Endothelial cell of hepatic sinusoid (primary cell): ENCODE data around the gene SFXN5.

Experiments used
- in situ Hi-C: cut with HindIII; loops from 2 replicates; pipeline ENCODE4 v1.10.0; 2017; ENCODE audit warnings: low sequenced_read_pairs

The SFXN5 gene

DNA sequence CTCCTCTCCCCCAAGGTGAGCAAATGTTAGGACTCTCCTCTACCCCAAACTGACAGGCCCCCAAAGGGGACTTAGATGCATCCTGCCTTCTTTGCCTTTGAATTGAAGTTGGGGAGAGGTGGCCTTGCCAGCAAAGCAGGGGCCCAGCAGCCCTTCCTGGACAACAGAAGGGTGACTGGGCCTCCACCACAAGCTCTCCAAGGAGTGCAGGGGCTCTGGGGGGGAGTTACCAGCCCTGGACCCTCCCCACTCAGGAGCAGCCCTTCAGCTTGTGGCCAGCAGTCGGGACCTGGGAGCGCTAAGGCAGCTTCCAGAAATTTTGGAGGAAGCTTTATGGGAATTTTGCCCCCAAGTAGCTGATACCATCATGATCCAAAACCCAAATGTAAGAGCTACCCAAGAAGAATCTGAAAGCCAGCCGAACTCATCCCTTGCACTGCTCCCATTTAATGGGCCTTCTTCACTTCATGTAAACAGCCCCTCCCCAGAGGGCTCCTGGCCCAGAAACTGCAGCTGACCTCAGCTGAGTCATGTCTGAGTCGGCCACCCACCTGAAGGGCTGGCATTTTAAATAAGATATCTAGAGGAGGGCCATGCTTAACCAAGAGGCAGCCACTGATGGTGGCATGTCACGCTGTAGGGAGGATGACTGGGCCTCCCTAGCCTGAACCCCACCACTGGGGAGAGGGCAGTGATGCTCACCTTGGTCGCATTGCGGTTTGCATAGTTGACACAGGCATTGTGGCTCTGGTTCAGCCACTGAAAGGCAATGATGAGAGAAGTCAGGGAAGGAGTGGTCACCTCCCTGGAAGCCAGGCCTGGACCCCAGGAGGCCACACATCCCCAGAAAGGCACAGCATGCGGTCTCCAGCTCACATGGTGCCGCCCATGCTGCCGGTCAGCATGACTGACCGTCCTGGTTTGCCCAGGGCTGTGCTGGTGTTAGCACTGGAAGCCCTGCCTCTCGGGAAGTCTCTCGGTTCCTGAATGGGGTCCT lies 71.5 kb downstream of the SFXN5 start:
- in situ Hi-C loops: loop anchor here (10.0 kb wide), 1 partner anchor 235 kb away; the partner anchor contains the start of genes CCT7 and PRADC1

GRCh38 chr2:72998724-72999123 lies 72.8 kb downstream of the SFXN5 start:
- in situ Hi-C loops: no loop called here

GRCh38 chr2:72998234-72998651 lies 73.3 kb downstream of the SFXN5 start:
- in situ Hi-C loops: no loop called here

DNA sequence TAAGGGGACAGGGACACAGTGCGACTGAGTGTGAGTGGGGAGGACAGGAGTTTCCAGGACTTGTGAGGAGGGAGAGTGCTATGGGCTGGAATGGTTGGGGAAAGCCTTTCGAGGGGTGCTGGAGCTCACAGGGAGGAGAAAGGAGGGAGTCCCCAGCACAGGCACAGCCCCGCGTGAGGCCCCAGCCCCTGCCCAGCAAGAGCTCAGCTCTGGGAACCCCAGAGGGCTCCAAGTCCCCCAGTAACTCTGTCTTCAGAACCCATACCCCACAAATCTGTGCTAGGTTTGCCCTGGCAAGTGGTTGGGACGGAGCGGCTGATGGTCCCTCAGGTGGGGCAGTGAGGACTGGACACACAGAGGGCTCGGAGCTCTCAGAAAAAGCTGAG lies 75.4 kb downstream of the SFXN5 start:
- in situ Hi-C loops: no loop called here

GRCh38 chr2:72995430-72996116 lies 75.9 kb downstream of the SFXN5 start:
- in situ Hi-C loops: no loop called here

DNA sequence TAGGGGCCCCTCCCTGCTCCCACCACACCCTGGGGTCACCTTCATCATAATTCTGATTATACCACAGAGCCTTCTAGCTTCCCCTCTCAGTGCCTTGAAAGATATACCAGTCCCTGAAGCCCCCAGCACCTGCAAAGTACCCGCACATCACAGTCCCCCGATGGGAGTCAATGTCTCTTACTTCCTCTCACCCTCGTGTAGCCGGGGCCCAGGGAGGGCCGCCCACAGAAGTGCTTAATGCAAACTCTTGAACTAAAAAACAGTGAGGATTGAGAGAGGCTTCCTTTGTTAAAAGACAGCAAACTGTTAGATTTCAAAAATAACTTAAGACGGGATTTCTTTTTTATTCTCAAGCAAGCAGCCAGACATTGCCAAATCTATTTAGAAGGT lies 76.5 kb downstream of the SFXN5 start:
- in situ Hi-C loops: no loop called here

- in situ Hi-C loops: no loop called here
These were observed 77.1 kb downstream of the SFXN5 start for GRCh38 chr2:72994282-72994990.

DNA sequence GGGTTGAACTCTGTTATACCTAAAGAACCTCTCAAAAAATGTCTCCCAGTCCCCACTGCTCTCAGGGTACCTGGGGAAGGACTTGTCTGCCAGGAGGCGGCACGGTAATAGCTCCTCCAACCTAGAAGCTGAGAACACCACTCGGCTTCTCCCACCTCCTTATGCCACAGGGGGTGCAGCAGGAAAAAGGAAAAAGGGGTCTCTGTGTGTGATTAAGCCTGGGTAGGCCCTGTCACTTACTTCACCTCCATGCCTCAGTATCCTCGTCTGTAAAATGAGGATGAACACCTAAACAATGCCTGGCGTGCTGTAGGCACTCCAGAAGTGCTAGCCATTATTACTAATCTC lies 77.6 kb downstream of the SFXN5 start:
- in situ Hi-C loops: no loop called here

- in situ Hi-C loops: no loop called here
These were observed 78.2 kb downstream of the SFXN5 start for GRCh38 chr2:72993147-72993932.

DNA sequence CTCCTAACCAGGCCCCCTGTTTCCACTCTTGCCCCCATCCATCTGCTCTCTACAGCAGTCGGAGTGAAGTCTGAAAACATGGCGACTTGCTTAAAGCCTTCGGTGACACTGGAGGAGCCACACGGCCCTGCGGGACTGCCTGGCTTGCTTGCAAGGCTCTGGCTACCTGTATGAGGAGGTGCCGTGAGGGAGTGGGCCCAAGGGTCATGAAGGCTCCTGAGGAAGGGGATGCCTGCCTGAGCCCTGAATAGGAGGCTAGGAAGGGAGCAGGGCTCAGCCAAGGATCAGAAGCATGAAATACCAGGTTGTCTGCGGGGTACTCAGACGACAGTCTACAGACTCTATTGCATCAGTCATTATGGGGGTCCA lies 78.8 kb downstream of the SFXN5 start:
- in situ Hi-C loops: no loop called here

DNA sequence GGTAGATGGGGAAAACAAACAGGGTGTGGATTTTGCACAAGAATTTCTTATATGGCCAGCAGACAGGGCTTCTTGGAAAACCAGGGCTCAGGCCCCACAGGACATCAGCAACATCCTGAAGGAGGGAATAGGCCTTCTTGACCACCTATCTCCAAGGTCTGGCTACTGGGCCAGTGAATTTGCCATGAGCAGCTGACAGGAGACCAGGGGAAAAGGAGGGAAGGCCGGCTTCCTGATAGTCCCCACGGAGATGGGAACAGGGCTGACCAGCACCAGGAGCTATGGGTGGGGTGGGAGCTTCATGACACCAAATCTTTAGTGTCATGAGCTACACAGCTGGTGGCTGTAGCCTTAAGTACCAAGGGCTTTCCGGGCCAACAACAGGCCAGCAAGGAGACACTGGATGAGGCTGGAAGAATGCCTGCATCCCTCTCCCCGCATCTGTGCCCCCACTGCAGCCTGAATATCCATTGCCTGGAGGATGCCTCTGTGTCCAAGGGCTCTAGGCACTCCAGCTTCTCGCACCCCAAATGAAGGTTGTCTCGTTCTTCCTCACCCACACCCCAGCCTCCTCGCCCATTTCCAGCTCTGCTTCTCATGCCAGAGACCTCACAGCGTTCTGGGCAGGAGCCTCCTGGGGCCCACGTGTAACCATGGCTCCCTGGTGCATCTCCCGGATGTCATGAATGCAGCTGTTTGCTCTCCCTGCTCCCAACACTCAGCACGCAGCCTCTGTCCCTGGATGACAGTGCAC lies 79.4 kb downstream of the SFXN5 start:
- in situ Hi-C loops: no loop called here

- in situ Hi-C loops: no loop called here
These were observed 80.1 kb downstream of the SFXN5 start for GRCh38 chr2:72991439-72991725.

DNA sequence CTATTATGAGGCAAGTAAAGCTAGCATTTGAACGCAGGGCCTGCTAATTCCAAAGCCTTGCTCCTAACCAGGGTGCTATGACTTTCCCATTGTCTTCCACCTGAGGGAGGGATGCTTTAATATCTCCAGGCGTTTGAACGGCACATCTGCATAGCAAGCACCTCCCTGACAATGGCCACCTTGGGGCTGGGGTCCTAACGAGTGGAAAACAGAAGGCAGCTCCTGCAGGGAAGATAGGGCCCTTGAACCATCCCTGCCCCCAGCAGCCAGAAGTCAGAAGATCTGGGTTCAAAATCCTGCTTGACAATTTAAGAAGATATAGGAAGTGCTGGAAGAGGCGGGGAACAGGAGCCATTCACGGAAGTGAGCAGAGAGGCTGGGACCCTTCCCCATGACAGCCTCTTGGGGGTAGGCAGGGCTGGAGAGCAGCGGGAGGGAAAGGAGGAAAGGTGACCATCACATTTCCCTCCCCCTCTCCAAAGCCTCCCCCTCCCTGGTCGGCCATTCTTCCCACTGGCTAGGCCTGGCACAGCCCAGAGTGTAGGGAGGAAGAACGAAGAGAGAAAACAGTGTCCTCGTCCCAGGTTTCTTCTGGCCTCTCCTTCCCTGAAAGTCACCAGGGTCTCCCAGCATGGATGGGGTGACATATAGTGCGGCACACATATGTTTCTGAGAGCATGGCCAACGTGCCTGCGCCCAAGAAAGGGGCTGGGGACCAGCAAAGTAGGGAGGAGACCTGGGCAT lies 80.6 kb downstream of the SFXN5 start:
- in situ Hi-C loops: no loop called here

DNA sequence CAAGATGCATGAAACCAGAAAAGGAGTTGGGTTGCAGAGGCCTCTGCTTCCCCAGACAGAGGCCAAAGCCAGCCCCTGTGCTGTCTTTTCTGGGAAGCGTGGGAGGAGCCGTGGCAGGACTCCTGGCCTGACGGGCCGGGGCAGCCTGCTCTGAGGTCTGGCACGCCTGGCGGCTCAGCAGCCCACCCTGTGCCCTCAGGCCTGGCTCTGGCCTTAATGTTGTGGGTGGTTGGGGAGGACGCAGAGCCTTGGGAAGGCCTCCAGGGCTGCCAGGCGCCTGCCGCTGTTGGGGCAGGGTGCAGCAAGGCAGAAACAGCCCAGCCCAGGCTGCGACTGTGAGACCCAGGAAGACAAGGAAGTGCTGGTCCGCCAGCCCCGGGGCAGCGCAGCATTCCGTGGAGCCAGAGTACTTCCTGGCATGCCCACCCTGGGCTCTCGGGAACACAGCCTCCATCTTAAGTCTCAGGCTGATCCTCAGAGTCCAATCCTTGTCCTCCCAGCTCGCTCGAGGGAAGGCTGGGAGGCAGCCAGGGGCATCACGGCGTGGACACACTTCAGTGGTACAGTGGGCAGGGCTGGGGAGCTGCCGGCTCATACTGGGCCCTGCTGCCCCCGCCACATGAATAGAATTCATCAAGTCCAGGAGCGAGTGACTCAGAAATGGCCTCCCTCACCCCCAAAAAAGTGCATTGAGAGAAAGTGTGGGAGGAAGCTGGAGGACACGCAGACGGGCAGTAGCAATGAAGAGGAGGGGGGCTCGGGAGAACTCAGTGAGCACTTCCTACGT lies 81.5 kb downstream of the SFXN5 start:
- in situ Hi-C loops: loop anchor here (10.0 kb wide), 1 partner anchor 95 kb away; no protein-coding TSS in a partner anchor

DNA sequence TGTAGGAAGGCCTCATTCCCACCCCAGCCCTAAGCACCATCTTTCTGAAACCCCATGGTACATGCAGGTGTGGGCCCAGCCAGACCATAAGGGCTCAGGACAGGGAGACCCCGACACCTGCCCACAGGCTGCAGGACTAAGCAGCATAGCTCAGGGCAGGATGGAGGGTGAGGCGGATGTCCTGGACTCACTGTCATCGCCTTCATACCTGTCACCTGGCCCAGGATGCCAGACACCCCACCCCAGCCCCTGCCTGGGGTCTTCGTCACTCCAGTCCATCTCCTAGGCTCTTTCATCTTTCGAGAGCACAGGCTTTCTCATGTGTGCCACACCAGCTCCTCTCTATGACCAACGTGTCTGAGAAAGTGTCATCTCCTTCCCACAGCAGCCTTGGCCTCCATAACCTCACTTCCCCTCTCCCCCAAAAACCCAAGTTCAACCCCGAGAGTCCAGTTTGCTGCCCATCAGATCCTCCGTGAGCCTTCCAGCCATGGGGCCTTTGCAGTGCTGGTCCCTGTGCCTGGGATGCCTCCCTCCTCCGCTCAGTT lies 82.7 kb downstream of the SFXN5 start:
- in situ Hi-C loops: loop anchor here (10.0 kb wide), 1 partner anchor 96 kb away; no protein-coding TSS in a partner anchor

DNA sequence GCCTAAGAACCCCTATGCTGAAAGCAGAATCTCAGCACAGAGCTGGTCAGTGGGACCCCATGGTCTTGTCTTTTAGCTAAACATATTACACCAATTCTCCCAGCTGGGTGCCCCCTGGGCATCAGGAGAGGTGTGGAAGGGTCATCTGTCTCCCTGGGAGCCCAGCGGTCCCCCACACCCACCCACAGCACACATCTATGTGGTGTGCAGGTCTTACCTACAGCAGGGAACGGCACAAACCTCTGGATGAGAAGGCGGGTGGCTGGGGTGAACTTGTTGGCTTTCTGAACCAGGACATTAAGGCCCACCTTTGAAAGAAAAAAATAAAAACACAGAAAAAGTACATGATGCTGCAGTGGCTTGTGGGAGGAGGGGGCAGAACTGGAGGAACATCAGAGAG lies 83.5 kb downstream of the SFXN5 start:
- in situ Hi-C loops: loop anchor here (10.0 kb wide), 1 partner anchor 97 kb away; no protein-coding TSS in a partner anchor

DNA sequence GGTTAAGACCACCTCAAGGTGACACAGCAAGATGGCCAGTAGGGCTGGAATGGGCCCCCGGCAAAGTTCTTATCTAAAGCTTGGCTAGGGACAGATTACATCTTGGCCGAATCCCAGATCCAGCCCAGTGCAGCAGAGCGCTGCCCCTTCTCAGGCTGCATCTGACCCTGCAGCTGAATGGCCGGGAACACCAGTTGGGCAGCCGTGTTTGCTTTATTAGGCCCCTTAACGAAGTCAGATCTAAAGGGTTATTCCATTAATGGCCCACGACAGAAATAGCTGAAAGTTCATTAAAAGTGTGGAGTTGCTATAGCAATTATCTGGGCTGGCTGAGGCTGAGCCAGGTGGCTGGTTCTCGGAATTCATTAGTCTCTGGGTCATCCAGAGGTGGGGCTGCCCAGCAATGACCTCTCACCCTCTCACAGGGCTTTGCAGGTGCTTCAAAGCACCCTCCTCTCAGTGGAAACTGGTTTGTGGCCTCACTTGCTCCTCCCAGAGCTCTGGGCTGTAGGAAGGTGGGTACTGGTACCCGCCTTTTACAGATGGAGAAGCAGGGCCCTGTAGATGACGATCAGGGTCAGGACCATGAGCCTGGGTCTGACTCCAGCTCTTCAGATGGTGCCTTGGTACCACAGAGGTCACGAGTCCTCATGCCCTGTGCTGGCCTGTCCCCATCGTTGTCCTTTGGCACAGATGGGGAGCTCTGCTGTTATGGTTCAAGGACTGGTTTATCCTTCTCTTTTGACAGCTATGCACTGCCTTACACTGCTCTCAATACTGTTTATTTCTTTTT lies 85.4 kb downstream of the SFXN5 start:
- in situ Hi-C loops: loop anchor here (10.0 kb wide), 1 partner anchor 99 kb away; no protein-coding TSS in a partner anchor
